Heart left ventricle (tissue), 16 donors: Measurements from ENCODE around the gene ZNF514. TPM values are rescaled to one million over a fixed set of nuclear protein-coding genes. Genes with fewer than 3 reads are reported as not detected.

Experiments used
- ATAC-seq, 4 donors: fragments of 200-7000 bp; cut with Tn5 transposase; one replicate each; pipeline ENCODE4 v1.9.1; 2020 to 2022; ENCODE audit warnings: moderate library complexity in 4 of 4, mild to moderate bottlenecking in 3 of 4, moderate number of reproducible peaks in 1 of 4
- DNase-seq, 5 donors: peaks; one replicate each; pipeline ENCODE4 v3.0.0-alpha.2; 2020
- H3K27ac ChIP-seq, 12 donors: fragments of 200-600 bp; sonication (generic) in 4 of 12; one replicate each; pipeline versions ENCODE4 v1.5.0 to v1.8.0; 2016 to 2022; ENCODE audit warnings: mild to moderate bottlenecking in 2 of 12
- H3K27me3 ChIP-seq, 9 donors: fragments of 200-600 bp; sonication (generic) in 2 of 9; one replicate each; pipeline versions ENCODE4 v1.5.1 to v1.8.0; 2016 to 2022; ENCODE audit warnings: mild to moderate bottlenecking in 3 of 9
- H3K36me3 ChIP-seq, 9 donors: fragments of 200-600 bp; sonication (generic) in 2 of 9; one replicate each; pipeline versions ENCODE4 v1.5.0 to v1.8.0; 2018 to 2022; ENCODE audit warnings: mild to moderate bottlenecking in 2 of 9
- H3K4me1 ChIP-seq, 12 donors: fragments of 200-600 bp; sonication (generic) in 4 of 12; one replicate each; pipeline versions ENCODE4 v1.5.0 to v1.8.0; 2016 to 2022; ENCODE audit warnings: mild to moderate bottlenecking in 3 of 12
- H3K4me3 ChIP-seq, 12 donors: fragments of 200-600 bp; sonication (generic) in 4 of 12; one replicate each; pipeline versions ENCODE4 v1.5.0 to v1.8.0; 2017 to 2022; ENCODE audit warnings: mild to moderate bottlenecking in 9 of 12, moderate library complexity in 4 of 12
- H3K9me3 ChIP-seq, 12 donors: fragments of 200-600 bp; sonication (generic) in 4 of 12; one replicate each; pipeline versions ENCODE4 v1.5.0 to v1.8.0; 2016 to 2022; ENCODE audit warnings: mild to moderate bottlenecking in 1 of 12
- POLR2A ChIP-seq, 2 donors: fragments of 450-650 bp; IDR thresholded peaks; one replicate each; pipeline ENCODE4 v1.6.1; 2017; ENCODE audit warnings: antibody characterized with exemption in 2 of 2, mild to moderate bottlenecking in 2 of 2, moderate library complexity in 2 of 2
- WGBS, 4 donors: extraction: QIAGEN DNeasy Blood & Tissue Kit in 2 of 4; methylation state at CpG; one replicate each; pipeline versions ENCODE4 v1.1.5 to v1.1.7; 2013 to 2018; 5-methylcytosine and 5-hydroxymethylcytosine counted together
- intact Hi-C, 10 donors: fragments of 100-400 bp; cut with DNase I; formaldehyde crosslinking; loops; one replicate each; pipeline versions ENCODE4 v1.11.1 to v1.14.2; 2022
- polyA plus RNA-seq, 2 donors: library from polyadenylated mRNA; stranded (reverse); fragments of 200-250 nt; gene quantifications; one replicate each; pipeline ENCODE4 v1.2.3, GENCODE V29; 2013
- total RNA-seq, 9 donors: library from RNA; depleted of rRNA in 2 of 9; stranded (reverse); fragments of >200 nt in 2 of 9; fragmentation: NEBNext Ultra II Directional in 3 of 9; extraction: Animal tissue kit (Norgen Biotek cat#: 25700) in 3 of 9; gene quantifications; one replicate each; pipeline versions ENCODE4 v1.1.0 to v1.2.4, GENCODE V29; 2016 to 2023
- TF ChIP-seq, protein P1 (sequence below), 12 donors: fragments of 200-600 bp; sonication (generic) in 4 of 12; IDR thresholded peaks; one replicate each; pipeline versions ENCODE4 v1.5.0 to v1.8.0; 2018 to 2022; ENCODE audit warnings: antibody characterized with exemption in 12 of 12, mild to moderate bottlenecking in 5 of 12
- donor health status: ischemic (EF 13 %, LVEDD 7.1; RV severe dilation, severe dysfunction).
- donor health status: healthy with polysubstance abuse.
- donor health status: DM: no; HTN: yes; CAD: no.
- donor health status: DM: no; HTN: no; CAD: no.
- donor health status: ischemic (EF 25% LVEDD 6.9; RV normal size, moderate dysfunction).
- donor health status: ischemic (EF 25% LVEDD 5.7; RV mildly dilated, moderate dysfunction).
- donor health status: healthy.
- donor health status: DM: yes; HTN: yes; CAD: no.
- donor health status: ischemic (EF 35%, LVEDD 5.7; RV mildly dilated, moderate dysfunction).
- donor health status: nonischemic (EF 11% LVEDD 7.7; RV severe dilation, severe dysfunction).
- donor health status: DM: yes; HTN: yes; CAD: no.
- donor health status: PGD.
- donor health status: ischemic (EF 29% LVEDD 5.4; RV normal size, mild dysfunction).
- donor health status: nonischemic (EF 23%, LVEDD 6.1; RV moderate dilation, normal function).

The ZNF514 gene
- total and polyA plus RNA-seq, 11 donors, result 6.1 to 16.8 (median 11.2) TPM

DNA sequence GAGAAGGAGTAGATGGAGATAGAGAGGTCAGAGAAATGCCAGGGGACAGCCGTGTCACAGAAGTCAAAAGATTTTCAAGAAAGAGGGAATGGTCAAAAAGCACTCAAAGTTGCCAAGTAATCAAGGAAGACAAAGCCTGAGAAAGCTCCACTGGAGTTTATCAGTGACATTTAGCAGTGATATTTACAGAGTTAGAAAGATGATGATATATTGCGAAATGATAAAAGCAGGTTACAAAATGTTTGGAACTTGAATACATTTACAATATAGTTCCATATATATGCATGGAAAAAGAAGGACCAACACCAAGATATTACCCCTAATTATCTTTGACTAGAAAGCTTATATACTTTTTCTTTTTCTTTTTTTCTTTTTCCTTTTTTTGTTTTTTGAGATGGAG lies 26.3 kb upstream of the ZNF514 start:
- intact Hi-C loops, result no loop called here
- no peak for DNase-seq
- H3K4me3 ChIP-seq, result no peak overlapping the region
- H3K4me1 ChIP-seq, result no peaks in the 10 kb centered on the region
- no peak for TF ChIP-seq POLR2A (IDR thresholded peaks at IDR 0.05)
- TF ChIP-seq, protein P1, sequence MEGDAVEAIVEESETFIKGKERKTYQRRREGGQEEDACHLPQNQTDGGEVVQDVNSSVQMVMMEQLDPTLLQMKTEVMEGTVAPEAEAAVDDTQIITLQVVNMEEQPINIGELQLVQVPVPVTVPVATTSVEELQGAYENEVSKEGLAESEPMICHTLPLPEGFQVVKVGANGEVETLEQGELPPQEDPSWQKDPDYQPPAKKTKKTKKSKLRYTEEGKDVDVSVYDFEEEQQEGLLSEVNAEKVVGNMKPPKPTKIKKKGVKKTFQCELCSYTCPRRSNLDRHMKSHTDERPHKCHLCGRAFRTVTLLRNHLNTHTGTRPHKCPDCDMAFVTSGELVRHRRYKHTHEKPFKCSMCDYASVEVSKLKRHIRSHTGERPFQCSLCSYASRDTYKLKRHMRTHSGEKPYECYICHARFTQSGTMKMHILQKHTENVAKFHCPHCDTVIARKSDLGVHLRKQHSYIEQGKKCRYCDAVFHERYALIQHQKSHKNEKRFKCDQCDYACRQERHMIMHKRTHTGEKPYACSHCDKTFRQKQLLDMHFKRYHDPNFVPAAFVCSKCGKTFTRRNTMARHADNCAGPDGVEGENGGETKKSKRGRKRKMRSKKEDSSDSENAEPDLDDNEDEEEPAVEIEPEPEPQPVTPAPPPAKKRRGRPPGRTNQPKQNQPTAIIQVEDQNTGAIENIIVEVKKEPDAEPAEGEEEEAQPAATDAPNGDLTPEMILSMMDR (IDR thresholded peaks at IDR 0.05), result no peak
- H3K9me3 ChIP-seq, result peaks cover 0 to 26% (median 7%) of the 10 kb centered on the region in 12 donors
- 68 to 74% (median 72%) methylated on average over 2 of the region's 2 CpGs for WGBS, 4 donors
- H3K27ac ChIP-seq, result no peak overlapping the region
- peaks cover 7 to 25% (median 22%) of the 10 kb centered on the region in 9 donors for H3K36me3 ChIP-seq
- H3K27me3 ChIP-seq, result no peaks in the 10 kb centered on the region
- ATAC-seq, result no peak

DNA sequence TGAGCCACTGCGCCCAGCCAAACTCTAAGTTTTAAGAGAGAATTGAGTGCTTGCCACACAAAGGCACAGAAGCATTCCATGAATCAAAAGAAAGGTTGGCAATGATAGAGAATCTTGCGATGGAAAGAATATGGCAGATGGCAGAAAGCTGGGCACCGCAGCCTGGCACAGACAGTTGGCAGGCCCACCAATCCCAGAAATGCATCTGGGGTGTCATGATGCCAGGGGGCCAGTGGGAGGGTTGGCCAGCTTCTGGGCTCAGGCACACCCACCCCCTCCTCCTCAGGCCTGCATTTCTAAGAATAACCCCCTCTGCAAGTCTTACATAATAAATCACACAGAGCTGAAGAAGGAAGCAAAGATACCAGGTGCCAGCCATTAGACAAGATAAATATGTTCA lies 25.5 kb upstream of the ZNF514 start:
- H3K36me3 ChIP-seq, result peaks cover 7 to 33% (median 29%) of the 10 kb centered on the region in 9 donors
- TF ChIP-seq, protein P1 (IDR thresholded peaks at IDR 0.05), result no peak
- no peak for TF ChIP-seq POLR2A (IDR thresholded peaks at IDR 0.05)
- DNase-seq (no peak), ATAC-seq (no peak)
- intact Hi-C loops, result no loop called here
- no peaks in the 10 kb centered on the region for H3K4me1 ChIP-seq
- no peak overlapping the region for H3K27ac ChIP-seq
- no peak overlapping the region for H3K4me3 ChIP-seq
- 98 to 99% (median 98%) methylated on average over 3 of the region's 3 CpGs for WGBS, 4 donors
- no peaks in the 10 kb centered on the region for H3K27me3 ChIP-seq
- peaks cover 0 to 30% (median 7%) of the 10 kb centered on the region in 12 donors for H3K9me3 ChIP-seq

DNA sequence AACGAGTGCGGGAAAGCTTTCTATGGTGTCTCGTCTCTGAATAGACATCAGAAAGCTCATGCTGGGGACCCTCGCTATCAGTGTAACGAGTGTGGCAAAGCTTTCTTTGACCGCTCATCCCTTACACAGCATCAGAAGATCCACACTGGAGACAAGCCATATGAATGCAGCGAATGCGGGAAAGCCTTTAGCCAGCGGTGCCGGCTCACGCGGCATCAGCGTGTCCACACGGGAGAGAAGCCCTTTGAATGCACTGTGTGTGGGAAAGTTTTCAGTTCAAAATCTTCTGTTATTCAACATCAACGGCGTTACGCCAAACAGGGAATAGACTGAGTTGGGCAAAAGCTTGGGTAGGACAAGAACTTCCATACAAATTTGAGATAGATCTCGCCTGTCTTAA lies 22.1 kb upstream of the ZNF514 start:
- H3K4me1 ChIP-seq, result peaks cover 0 to 8% (median 1%) of the 10 kb centered on the region in 12 donors
- TF ChIP-seq POLR2A (IDR thresholded peaks at IDR 0.05), result no peak
- TF ChIP-seq, protein P1 (IDR thresholded peaks at IDR 0.05), result no peak
- H3K9me3 ChIP-seq, result peaks cover 0 to 30% (median 7%) of the 10 kb centered on the region in 12 donors
- H3K36me3 ChIP-seq, result peaks cover 7 to 60% (median 50%) of the 10 kb centered on the region in 9 donors
- no peak overlapping the region for H3K4me3 ChIP-seq
- WGBS, 4 donors, result 98 to 99% (median 99%) methylated on average over 18 of the region's 18 CpGs
- H3K27me3 ChIP-seq, result no peaks in the 10 kb centered on the region
- intact Hi-C loops, result no loop called here
- no peak overlapping the region for H3K27ac ChIP-seq
- no peak for DNase-seq
- no peak for ATAC-seq

DNA sequence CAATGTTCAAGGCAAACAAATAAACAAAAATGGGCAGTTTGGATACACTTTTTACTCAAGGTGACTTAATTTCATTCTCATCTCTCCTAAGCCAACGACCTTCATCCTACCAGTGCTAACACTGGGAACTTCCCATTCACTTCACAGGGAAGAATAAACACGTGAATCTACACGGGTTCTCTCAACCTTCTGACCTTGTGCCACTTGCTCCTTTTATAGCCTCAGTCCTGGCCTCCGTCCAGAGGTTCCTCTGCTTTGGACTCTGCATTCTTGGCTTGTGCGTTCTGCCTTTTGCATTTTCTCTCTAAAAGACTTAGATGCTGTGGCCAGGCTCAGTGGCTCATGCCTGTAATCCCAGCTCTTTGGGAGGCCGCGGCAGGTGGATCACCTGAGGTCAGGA lies 19.8 kb upstream of the ZNF514 start:
- intact Hi-C loops, result loop anchor here in 1 of 10 donors (10.0 kb wide), 1 partner anchor 65 kb away; no protein-coding TSS in a partner anchor
- Histone ChIP-seq H3K27me3 (no peaks in the 10 kb centered on the region), H3K36me3 (peaks cover 7 to 63% (median 52%) of the 10 kb centered on the region in 9 donors), H3K4me1 (peaks cover 0 to 8% (median 1%) of the 10 kb centered on the region in 12 donors), H3K4me3 (no peak overlapping the region), H3K9me3 (peaks cover 0 to 30% (median 7%) of the 10 kb centered on the region in 12 donors), H3K27ac (peak overlapping the region in 9 of 12 donors; percentile 23 to 74 (median 67))
- WGBS, 4 donors, result 47 to 69% (median 62%) methylated on average over 7 of the region's 7 CpGs
- no peak for TF ChIP-seq POLR2A (IDR thresholded peaks at IDR 0.05)
- TF ChIP-seq, protein P1 (IDR thresholded peaks at IDR 0.05), result no peak
- peak in 4 of 5 donors; percentile 59 to 77 (median 62) for DNase-seq
- ATAC-seq, result peak; percentile 74 to 92 (median 80)
